HT-29 (cell line): ENCODE measurements around the gene LMBRD1. TPM values are rescaled to one million over a fixed set of nuclear protein-coding genes. Genes with fewer than 3 reads are reported as not detected.

ENCODE experiments used
- DNase-seq: peaks from one replicate; pipeline ENCODE4 v3.0.0-alpha.2; 2015; ENCODE audit warnings: low spot score
- total RNA-seq: library from RNA; depleted of rRNA; stranded (reverse); fragments of >200 nt; shearing (Covaris generic); gene quantifications from 2 replicates; pipeline ENCODE4 v1.2.3, GENCODE V29; 2014; rRNA removed

LMBRD1 gene
- total RNA-seq, 1 experiment from 2014 or later, result 7.5 TPM

GRCh38 chr6:69632932-69633331 is 163.9 kb downstream of the LMBRD1 start:
- DNase-seq, result no peak

GRCh38 chr6:69631552-69632346 is 165.1 kb downstream of the LMBRD1 start:
- DNase-seq, result no peak

- DNase-seq, result no peak
These were observed 166.0 kb downstream of the LMBRD1 start for GRCh38 chr6:69630767-69631166.

GRCh38 chr6:69627625-69628024 is 169.2 kb downstream of the LMBRD1 start:
- DNase-seq, result no peak

GRCh38 chr6:69624944-69625343 is 171.9 kb downstream of the LMBRD1 start:
- DNase-seq, result no peak

Other genes starting within 250 kb of the LMBRD1 start
- not detected in 2 replicates for gene COL19A1, start 69.5 kb upstream of the LMBRD1 start, total RNA-seq